Measurements from ENCODE around the gene MAP7. TPM values are rescaled to one million over a fixed set of nuclear protein-coding genes. Genes with fewer than 3 reads are reported as not detected.

The MAP7 gene
- total RNA-seq, 1 experiment from 2014 or later: 0.24 TPM

DNA sequence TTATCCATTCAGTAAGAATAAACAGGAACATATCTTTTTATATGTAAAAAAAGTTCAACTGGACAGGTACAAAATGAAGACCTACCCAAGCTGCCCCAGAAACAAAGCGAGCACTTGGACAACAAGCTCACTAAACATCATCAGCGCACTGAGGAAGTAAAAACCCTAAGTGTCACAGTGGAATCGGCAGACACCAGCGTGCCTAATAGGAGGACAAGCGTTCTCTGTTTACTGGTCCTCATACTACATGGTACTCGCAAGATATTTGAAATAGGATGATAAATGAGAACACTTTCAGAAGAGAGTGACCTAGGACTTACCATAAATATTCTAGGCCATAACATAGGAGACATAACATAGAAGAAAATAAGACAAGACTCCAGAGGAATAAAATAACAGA, 18.2 kb downstream of the MAP7 start:
- DNase-seq (ENCODE audit: low read depth): no peak

GRCh38 chr6:136529710-136530109, 20.5 kb downstream of the MAP7 start:
- no peak for DNase-seq (ENCODE audit: low read depth)

DNA sequence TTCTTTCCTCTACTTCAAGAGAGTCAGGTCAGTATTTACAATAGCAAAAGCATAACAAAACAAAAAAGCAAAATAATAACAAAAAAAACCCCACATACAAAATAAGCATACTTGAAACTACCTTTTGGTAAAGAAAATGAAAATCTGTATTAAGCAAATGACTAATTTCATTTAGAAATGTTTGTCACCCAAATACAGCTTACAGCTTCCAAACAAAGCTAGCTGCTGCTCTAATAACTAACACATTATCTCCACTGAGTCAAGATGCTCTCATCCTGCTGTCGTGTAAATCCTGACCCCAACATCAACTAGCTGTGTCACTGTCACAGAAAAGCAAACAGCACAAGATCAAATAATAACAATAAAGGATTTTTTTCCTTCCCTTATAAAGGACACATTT, 21.7 kb downstream of the MAP7 start:
- DNase-seq (ENCODE audit: low read depth): no peak

DNA sequence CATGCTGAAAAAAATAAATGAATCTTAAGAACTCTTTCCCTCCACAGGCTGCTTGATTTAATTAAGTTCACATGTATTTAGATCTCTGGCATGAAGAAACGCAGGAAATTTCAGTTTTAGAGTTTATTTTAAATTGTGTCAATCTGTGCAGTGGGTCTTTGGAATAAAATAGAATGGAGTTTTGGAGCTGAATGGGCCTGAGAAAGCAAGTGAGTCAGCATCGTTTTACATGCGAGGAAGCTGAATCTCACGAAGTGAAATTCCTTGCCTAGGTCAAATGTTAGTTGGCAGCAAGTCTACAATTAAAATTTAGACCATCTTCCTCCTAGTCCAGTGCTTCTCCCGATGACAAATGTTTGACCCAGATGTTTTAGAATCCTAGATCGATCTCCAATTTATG, 22.4 kb downstream of the MAP7 start:
- DNase-seq (ENCODE audit: low read depth): no peak

DNA sequence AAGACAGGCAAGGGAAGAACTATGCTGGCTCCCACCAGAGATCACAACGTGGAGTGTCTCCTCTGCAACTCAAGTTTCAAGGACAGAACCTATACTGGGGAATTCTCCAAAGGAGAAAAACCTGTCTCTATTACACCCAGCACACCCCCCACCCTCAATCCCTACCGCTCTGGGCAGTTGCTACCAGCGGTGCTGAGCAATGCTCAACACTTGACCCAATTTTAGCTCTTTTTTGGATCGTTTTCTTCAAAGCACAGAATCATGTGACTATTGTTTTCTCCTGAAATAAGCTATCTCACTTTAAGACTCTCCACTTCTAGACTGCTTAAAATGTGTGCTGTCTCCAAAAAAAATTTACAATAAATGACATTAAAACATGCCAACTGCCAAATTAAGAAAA, 23.3 kb downstream of the MAP7 start:
- DNase-seq (ENCODE audit: low read depth): no peak

GRCh38 chr6:136526196-136526930, 23.9 kb downstream of the MAP7 start:
- no peak for DNase-seq (ENCODE audit: low read depth)

DNA sequence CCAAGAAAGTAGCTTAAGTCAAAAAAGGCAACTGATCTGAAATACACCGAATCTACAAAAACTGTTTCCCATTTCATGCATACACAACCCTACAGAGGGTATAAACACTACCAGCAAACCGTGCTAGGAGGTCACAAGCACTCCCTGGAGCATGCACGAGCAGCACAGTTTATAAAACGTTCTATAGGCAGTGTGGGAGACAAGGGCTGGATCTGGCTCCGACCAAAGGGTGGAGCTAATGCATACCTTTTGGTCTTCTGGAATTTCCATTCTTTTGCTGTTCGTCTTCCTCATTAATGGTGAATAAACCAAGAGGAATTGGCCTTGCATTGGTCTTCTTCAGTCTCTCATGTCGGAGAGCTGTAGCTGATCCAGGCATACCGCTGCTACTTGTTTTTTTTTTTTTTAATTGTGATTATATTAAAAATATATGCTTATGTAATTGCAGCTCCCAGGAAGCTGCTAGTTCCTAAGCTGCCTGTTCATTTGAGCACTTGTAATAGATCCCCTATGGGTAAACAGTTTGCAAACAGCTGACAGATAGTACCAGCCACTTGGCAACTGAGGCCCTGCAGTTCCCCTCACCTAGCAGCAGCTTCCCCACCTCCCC, 24.5 kb downstream of the MAP7 start:
- no peak for DNase-seq (ENCODE audit: low read depth)

GRCh38 chr6:136524936-136525413, 25.2 kb downstream of the MAP7 start:
- no peak for DNase-seq (ENCODE audit: low read depth)

GRCh38 chr6:136524339-136524935, 25.8 kb downstream of the MAP7 start:
- no peak for DNase-seq (ENCODE audit: low read depth)

DNA sequence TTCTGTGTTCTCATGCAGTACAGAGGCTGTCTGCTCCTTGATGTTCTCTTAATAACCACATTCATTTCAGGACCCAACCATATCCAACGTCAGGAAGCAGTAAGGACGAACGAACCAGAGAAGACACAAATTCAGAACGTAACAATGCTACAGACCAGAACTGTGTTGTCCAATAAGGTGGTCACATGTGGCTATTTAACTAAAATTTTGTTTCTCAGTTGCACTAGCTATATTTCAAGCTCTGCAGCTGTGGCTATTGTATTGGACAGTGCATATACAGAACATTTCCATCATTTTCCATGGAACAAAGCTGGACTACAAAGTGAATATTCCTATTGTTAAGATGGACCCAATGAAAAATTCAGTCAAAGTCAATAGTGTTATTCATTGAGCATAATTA, 27.0 kb downstream of the MAP7 start:
- no peak for DNase-seq (ENCODE audit: low read depth)

DNA sequence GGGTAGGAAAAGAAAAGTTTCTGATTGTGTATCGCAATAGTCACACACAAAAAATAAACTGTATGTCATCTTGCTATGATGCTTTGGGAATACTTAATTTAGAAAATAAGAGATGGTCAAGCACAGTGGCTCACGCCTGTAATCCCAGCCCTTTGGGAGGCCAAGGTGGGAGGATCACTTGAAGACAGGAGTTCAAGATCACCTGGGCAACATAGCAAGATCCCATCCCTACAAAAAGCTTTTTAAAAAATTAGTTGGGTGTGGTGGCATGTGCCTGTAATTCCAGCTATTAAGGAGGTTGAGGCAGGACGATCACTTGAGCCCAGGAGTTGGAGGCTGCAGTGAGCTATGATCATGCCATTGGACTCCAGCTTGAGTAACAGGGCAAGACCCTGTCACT, 27.6 kb downstream of the MAP7 start:
- DNase-seq (ENCODE audit: low read depth): no peak

- DNase-seq (ENCODE audit: low read depth): no peak
Measured at GRCh38 chr6:136521911-136522310, 28.3 kb downstream of the MAP7 start.

DNA sequence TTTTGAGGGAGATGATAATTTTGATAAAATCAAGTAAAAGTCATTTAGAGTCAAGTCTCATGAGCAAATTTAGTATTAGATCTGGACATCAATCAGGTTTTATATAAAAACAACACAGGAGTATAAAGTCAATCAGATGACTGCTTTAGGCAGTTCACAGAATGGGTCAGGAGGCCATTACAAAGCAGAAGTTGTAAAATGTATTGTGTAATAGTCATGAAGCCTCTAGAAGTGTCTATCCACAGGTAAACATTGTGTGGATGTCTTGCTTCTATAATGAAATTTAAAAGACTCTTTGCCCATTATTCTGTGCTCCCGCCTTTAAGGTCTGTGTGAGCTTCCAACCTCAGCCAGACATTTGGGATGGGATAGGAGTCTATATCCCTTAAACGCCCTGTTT, 28.8 kb downstream of the MAP7 start:
- DNase-seq (ENCODE audit: low read depth): no peak

- DNase-seq (ENCODE audit: low read depth): no peak
Measured at GRCh38 chr6:136520517-136520916, 29.7 kb downstream of the MAP7 start.

DNA sequence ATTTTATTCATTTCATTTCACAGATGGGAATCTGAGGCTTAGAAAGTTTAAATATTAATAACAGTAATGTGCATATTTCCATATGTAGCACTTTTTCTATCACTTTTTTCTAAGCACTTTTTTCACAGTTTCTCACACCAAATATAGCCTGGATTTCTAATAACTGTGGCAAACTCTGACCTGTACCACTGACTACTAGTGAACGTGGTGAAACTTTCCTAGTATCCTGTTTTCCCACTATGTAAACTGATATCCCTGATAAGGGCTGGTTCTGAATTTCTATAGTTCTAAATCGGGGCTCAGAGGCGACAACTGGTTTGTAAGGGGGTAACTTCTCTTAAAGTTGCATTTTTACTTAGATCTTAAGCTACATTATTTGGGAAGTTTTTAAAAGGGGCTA, 32.6 kb downstream of the MAP7 start:
- DNase-seq (ENCODE audit: low read depth): no peak

- DNase-seq (ENCODE audit: low read depth): no peak
Measured at GRCh38 chr6:136517002-136517401, 33.2 kb downstream of the MAP7 start.

- DNase-seq (ENCODE audit: low read depth): no peak
Measured at GRCh38 chr6:136514591-136514990, 35.6 kb downstream of the MAP7 start.

DNA sequence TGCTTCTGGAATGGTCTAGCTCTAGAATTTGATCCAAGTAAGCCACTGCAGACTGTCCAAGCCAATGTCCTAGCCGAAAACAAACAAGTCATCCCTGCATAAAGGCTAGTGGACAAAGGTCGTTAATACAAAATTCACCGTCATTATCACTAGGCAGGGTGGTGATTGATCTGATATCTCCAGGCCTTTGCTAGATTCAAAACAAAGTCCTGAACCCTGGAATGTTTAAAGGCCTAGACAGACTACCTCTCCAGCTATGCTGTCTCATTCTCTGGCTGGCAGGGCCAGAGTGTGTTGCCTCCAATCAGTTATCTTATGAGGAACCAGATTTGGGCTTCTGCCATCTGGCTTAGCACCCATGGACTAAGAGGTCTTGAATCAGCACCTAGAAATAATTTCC, 38.3 kb downstream of the MAP7 start:
- DNase-seq (ENCODE audit: low read depth): no peak

GRCh38 chr6:136511397-136511796, 38.8 kb downstream of the MAP7 start:
- DNase-seq (ENCODE audit: low read depth): no peak

DNA sequence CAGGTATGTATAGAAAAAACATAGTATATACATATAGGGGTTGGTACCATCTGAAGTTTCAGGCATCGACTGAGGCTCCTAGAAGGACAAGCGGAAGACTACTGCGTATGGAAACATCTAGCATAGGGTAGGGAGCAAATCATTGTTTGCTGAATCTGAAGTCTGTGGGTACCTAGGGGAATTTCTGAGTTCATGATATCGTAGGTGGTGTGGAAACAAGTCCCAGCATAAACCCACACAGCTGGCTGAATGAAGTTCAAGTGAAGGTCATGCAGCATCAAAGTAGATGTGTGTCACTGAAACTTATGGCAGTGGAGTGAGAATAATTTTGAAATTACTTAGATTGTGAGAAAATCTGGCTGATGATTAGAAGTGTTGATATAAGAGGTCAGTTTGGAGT, 39.4 kb downstream of the MAP7 start:
- DNase-seq (ENCODE audit: low read depth): no peak

- no peak for DNase-seq (ENCODE audit: low read depth)
Measured at GRCh38 chr6:136510299-136510698, 39.9 kb downstream of the MAP7 start.

GRCh38 chr6:136508725-136509392, 41.4 kb downstream of the MAP7 start:
- no peak for DNase-seq (ENCODE audit: low read depth)
